Measurements from ENCODE around the gene CPXM2.
"Not testable (repeated sequence)": the region's sequence is repeated elsewhere in the genome, so short reads cannot be mapped to it uniquely, and the experiment has no call there.

The CPXM2 gene

DNA sequence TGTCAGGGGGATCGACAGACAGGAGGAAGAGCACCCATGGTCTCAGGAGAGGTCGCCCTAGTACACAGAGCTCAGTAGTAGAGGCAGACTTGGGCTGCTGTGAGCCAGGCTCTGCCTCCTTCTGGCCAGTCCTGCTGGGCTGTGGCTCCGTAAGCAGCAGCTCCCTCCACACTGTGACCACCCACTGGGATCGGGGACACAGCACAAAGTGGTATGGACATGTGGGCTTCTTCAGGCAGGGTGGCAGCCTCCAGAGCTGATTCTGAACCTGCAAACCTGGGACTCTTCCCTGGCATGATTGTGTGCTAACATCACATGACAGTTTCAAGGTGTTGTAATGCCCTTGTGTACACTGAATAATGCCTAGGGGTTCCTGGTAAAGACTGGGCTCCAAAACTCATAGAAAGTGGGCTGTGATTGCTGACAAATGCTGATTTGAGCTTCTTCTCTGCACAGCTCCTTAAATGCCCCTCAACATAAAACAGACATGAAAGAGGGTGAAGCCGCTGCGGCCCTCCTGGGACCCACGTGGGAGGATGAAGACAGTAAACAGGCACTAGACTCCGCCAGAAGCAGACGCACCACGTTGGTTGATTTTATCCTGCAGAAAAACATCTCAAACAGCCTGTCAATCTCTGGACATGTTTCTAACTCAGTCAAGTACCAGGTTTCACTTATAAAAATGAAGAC, 148.7 kb downstream of the CPXM2 start:
- no peak for DNase-seq (ENCODE audit: low spot score)

GRCh38 chr10:123741711-123742110, 149.9 kb downstream of the CPXM2 start:
- DNase-seq (ENCODE audit: low spot score) = no peak

- no peak for DNase-seq (ENCODE audit: low spot score)
These were observed 150.5 kb downstream of the CPXM2 start for GRCh38 chr10:123741146-123741545.

GRCh38 chr10:123736917-123737316, 154.7 kb downstream of the CPXM2 start:
- DNase-seq (ENCODE audit: low spot score) = not testable (repeated sequence)

GRCh38 chr10:123729523-123729922, 162.1 kb downstream of the CPXM2 start:
- DNase-seq (ENCODE audit: low spot score) = no peak

GRCh38 chr10:123726836-123727235, 164.8 kb downstream of the CPXM2 start:
- DNase-seq (ENCODE audit: low spot score) = no peak

GRCh38 chr10:123726381-123726780, 165.2 kb downstream of the CPXM2 start:
- DNase-seq (ENCODE audit: low spot score) = no peak

- DNase-seq (ENCODE audit: low spot score) = no peak
These were observed 166.9 kb downstream of the CPXM2 start for GRCh38 chr10:123724747-123725146.

DNA sequence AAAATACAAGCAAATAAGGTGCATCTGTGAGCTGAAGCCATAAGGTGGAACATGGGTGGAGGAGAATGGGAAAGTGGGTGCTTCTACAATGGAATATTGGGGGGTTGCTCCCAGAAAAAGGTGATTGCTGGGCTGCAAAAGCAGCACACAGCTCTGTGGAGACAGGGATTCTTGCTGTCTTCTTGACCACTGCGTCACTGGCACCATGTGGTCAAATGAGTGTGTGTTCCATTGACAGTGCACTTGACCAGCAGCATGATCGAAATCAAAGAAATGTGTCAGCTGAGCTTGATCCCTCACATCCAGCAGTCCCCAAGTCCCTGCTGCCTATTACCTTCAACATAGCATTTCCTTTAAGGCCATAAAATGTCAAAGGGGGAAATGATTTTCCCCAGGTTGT, 169.3 kb downstream of the CPXM2 start:
- no peak for DNase-seq (ENCODE audit: low spot score)

DNA sequence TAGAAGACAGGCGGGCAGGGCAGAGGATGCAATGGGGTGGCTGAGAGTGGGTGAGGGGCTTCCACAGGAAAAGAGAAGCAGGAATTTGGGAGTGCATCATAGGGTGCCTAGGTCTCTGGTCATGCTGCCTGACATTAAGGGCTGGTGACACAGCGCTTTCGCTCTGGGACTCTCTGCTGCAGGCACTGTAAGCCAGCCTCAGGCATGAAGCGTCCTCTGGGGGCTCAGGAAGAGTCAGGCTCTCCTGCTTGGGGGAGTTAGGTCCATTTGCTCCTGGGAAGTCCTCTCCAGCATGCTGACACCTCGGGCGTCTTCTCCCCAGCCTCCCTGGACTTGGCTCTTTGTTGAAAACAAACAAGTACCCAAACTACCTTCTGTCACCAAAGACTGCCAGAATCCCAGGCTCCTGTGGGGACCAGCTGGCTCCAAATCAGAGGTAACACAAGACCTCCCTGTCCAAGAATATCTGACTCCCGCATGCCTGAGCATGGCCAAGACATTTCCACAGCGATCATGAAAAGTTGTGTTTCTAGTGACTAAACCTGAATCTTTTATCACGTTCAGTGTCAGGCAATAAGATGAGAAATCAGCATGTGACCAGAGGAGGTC, 170.1 kb downstream of the CPXM2 start:
- no peak for DNase-seq (ENCODE audit: low spot score)

- DNase-seq (ENCODE audit: low spot score) = no peak
These were observed 171.1 kb downstream of the CPXM2 start for GRCh38 chr10:123720536-123720935.

- DNase-seq (ENCODE audit: low spot score) = no peak
These were observed 173.0 kb downstream of the CPXM2 start for GRCh38 chr10:123718544-123719060.

DNA sequence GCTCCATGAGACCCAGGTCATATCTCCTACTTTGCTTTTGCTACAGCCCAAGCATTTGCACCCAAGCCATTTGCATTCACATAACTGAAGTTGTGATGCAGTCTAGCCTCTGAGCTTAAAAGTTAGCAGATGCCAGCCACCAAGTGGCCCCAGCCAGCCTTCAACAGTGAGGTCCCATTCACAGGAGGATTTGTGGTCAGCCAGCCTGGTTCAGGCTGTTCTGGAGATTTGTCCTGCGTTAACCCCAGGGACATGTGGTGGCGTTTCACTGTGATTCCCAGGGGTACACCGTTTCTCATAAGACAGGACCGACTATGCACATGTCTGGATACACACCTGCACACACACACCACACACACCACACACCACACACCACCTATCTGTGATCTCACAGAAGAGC, 174.3 kb downstream of the CPXM2 start:
- DNase-seq (ENCODE audit: low spot score) = no peak

DNA sequence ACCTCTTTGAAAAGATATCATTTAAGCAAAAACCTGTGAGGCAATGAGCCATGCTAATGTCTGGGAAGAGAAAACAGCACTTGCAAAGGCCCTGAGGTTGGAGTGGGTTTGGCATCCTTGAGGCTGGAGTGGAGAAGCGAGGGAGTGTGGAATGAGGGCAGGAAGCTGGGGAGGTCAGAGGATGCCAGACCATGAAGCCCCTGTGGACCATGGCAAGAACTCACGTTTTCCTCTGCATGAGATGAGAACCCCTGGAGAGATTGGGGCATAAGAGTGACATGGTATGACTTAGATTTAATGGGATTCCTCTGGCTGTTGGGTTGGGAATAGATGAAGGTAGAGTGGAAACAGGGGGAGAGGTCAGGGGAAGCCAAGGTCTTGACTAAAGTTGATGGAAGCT, 176.1 kb downstream of the CPXM2 start:
- no peak for DNase-seq (ENCODE audit: low spot score)

DNA sequence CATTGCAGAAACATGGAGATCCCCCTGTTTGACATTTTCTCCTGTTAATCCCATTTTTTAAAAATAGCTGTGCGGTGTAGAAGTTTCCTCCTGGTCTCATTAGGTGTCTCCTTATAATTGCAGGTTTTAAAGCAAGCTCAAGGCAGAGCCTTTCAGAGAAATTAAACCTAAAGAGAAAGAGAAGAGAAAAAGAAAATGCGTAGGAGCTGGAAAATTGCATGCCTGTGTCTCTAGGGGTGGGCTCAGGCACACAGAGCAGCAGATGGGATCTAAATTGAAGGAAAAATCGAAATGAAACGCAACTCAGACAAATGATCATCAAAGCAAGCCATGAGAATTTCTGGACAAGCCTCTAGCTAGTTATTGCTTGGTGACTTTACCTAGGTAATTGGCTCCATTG, 185.4 kb downstream of the CPXM2 start:
- DNase-seq (ENCODE audit: low spot score) = no peak

DNA sequence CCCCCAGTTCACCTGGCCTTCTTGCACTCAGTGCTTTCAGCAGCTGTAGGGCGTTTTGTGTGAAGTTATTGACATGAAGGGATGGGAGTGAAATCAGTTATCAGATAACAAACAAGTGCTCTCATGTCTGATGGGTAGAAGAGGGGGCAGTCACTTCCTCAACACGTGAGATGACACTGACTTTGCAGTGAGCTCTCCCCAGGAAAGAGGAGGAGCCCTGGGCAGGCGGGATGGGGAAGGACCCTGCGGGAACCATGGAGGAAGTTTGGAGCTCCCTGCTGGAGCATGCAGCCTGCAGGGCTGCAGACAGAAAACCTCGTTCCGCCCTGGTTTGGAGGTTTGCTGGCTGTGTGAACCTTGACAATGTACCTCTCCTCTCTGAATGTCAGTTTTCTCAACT, 186.8 kb downstream of the CPXM2 start:
- DNase-seq (ENCODE audit: low spot score) = no peak

DNA sequence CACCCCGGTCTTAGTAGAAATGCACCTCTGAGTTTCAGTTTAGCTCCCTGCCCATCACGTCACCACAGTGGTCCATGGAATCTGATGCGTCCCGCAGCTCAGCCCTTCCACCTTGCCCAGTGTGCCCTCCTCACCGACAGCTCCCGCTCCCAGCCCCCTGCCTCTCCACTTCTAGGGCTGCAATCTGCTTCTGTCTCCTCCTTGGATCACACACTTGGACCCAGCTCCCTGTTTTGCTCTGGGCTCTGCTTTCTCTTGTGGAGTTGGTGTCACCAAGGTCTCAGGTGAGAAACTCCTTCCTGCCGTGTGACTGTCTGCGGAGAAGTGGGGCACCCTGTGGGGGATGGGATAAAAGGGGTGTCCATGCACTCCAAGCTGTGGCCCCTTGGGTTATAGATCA, 187.5 kb downstream of the CPXM2 start:
- no peak for DNase-seq (ENCODE audit: low spot score)

DNA sequence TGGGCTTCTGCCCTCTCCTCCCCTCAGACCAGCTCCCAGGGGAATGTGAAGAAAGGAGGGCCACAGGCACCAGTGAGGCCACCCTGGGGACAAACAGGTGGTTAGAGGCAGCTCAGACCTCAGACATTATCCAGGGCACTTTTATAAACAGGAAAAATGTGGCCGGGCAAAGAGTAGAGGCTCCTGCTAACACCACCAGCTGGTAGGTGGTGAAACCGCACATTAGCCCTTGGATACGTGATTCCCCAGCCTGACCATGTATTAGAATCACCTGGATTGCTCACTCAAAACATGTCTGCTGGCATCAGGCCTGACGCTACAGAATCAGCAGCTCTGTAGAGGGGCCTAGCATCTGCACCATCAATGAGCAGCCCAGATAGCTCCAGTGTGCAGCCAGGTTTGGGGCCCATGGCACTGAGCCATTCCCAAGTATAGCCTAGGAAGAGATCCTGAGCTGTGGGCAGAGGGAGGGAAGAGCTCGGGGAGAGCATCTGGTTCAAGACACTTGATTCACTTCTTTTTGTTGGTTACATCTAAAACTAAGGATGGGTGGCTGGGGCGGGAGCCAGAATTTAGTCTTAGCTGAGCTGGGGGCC, 188.3 kb downstream of the CPXM2 start:
- no peak for DNase-seq (ENCODE audit: low spot score)

All from hepatic stellate cell (primary cell).